ENCODE data around the gene C14orf132.
"Not testable (repeated sequence)": the region's sequence is repeated elsewhere in the genome, so short reads cannot be mapped to it uniquely, and the experiment has no call there.

The C14orf132 gene

GRCh38 chr14:96038920-96039632, at the start of gene C14orf132:
TSS of gene C14orf132 (plus strand) at chr14:96039362. CDS start at chr14:96039501, 139 bp downstream.
- peak; percentile 17 for DNase-seq

- DNase-seq, result no peak
Observed at GRCh38 chr14:95993768-95994592, 45.2 kb upstream of the C14orf132 start.

GRCh38 chr14:95994593-95994928, 44.6 kb upstream of the C14orf132 start:
- no peak for DNase-seq

GRCh38 chr14:95998656-95999055, 40.5 kb upstream of the C14orf132 start:
- DNase-seq, result no peak

- DNase-seq, result no peak
Observed at GRCh38 chr14:96001866-96002497, 37.2 kb upstream of the C14orf132 start.

GRCh38 chr14:96002498-96002884, 36.7 kb upstream of the C14orf132 start:
- no peak for DNase-seq

- no peak for DNase-seq
Observed at GRCh38 chr14:96011131-96011530, 28.0 kb upstream of the C14orf132 start.

GRCh38 chr14:96011607-96012006, 27.6 kb upstream of the C14orf132 start:
- DNase-seq, result no peak

GRCh38 chr14:96012757-96013156, 26.4 kb upstream of the C14orf132 start:
- not testable (repeated sequence) for DNase-seq

- DNase-seq, result no peak
Observed at GRCh38 chr14:96014176-96014575, 25.0 kb upstream of the C14orf132 start.

- DNase-seq, result no peak
Observed at GRCh38 chr14:96016501-96017160, 22.5 kb upstream of the C14orf132 start.

GRCh38 chr14:96017882-96018281, 21.3 kb upstream of the C14orf132 start:
- DNase-seq, result no peak

GRCh38 chr14:96027431-96028355, 11.5 kb upstream of the C14orf132 start:
- DNase-seq, result no peak

GRCh38 chr14:96029089-96029645, 10.0 kb upstream of the C14orf132 start:
- DNase-seq, result no peak

GRCh38 chr14:96030108-96030760, 8.9 kb upstream of the C14orf132 start:
- DNase-seq, result no peak

GRCh38 chr14:96031691-96032090, 7.5 kb upstream of the C14orf132 start:
- DNase-seq, result no peak

GRCh38 chr14:96035456-96035855, 3.7 kb upstream of the C14orf132 start:
- DNase-seq, result no peak

GRCh38 chr14:96037891-96038557, 1.1 kb upstream of the C14orf132 start:
- no peak for DNase-seq

GRCh38 chr14:96038558-96038919, 623 bp upstream of the C14orf132 start:
- DNase-seq, result no peak

- no peak for DNase-seq
Observed at GRCh38 chr14:96039633-96040311, 610 bp downstream of the C14orf132 start.

Measured in GOT3 (cell line).